Measurements from ENCODE around the gene TBPL2. TPM values are rescaled to one million over a fixed set of nuclear protein-coding genes. Genes with fewer than 3 reads are reported as not detected.
"Not testable (repeated sequence)": the region's sequence is repeated elsewhere in the genome, so short reads cannot be mapped to it uniquely, and the experiment has no call there.

Gene TBPL2
- total RNA-seq, 1 donor from 2014 or later, result not detected

DNA sequence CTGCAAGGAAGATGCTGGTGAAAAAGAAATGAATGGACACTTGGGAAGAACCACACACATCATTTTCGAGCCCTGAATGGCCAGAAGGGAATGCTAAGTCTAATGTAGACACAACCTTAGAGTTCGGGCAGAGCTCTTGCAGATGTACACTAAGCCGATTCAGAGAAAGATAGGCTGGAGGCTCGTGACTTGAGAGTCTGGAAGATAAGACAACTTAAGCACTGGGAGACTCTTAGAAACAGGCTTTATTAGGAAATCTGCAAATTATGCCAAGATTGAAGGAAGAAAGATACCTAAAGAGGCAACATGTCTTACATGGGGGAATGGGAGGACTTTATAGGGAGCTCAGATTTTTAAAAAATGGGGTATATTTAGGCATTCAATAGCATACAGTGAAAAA, 13.5 kb downstream of the TBPL2 start:
- no peak for TF ChIP-seq POLR2A (IDR thresholded peaks at IDR 0.05)
- TF ChIP-seq CTCF (IDR thresholded peaks at IDR 0.05), result no peak
- no peak for TF ChIP-seq POLR2AphosphoS5 (IDR thresholded peaks at IDR 0.05; ENCODE audit: insufficient read depth in 1 of 2, low read depth in 1 of 2)
- DNase-seq (ENCODE audit: extremely low spot score in 2 of 2), result no peak
- intact Hi-C loops (cut with DNase I), result no loop called here
- no peak overlapping the region for H3K4me3 ChIP-seq
- H3K27ac ChIP-seq, result no peak overlapping the region
- no peaks in the 10 kb centered on the region for H3K9me3 ChIP-seq
- no peaks in the 10 kb centered on the region for H3K27me3 ChIP-seq
- no peaks in the 10 kb centered on the region for H3K36me3 ChIP-seq
- H3K4me1 ChIP-seq, result no peaks in the 10 kb centered on the region

GRCh38 chr14:55425091-55425490, 15.3 kb downstream of the TBPL2 start:
- DNase-seq (ENCODE audit: extremely low spot score in 2 of 2), result no peak
- no peaks in the 10 kb centered on the region for H3K9me3 ChIP-seq
- H3K27ac ChIP-seq, result no peak overlapping the region
- intact Hi-C loops (cut with DNase I), result no loop called here
- no peaks in the 10 kb centered on the region for H3K4me1 ChIP-seq
- TF ChIP-seq POLR2A (IDR thresholded peaks at IDR 0.05), result no peak
- TF ChIP-seq CTCF (IDR thresholded peaks at IDR 0.05), result no peak
- no peak for TF ChIP-seq POLR2AphosphoS5 (IDR thresholded peaks at IDR 0.05; ENCODE audit: insufficient read depth in 1 of 2, low read depth in 1 of 2)
- H3K36me3 ChIP-seq, result no peaks in the 10 kb centered on the region
- H3K27me3 ChIP-seq, result no peaks in the 10 kb centered on the region
- no peak overlapping the region for H3K4me3 ChIP-seq

GRCh38 chr14:55423969-55424368, 16.4 kb downstream of the TBPL2 start:
- intact Hi-C loops (cut with DNase I), result no loop called here

DNA sequence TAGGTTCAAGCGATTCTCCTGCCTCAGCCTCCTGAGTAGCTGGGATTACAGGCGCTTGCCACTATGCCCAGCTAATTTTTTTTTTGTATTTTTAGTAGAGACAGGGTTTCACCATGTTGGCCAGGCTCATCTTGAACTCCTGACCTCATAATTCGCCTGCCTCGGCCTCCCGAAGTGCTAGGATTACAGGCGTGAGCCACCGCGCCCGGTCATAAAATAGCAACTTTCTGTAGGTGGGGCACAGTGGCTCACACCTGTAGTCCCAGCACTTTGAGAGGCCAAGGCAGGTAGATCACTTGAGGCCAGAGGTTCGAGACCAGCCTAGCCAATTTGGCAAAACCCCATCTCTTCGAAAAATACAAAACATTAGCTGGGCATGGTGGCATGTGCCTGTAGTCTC, 18.1 kb downstream of the TBPL2 start:
- H3K9me3 ChIP-seq; H3K4me1 ChIP-seq; H3K36me3 ChIP-seq; H3K27me3 ChIP-seq; DNase-seq (ENCODE audit: extremely low spot score in 2 of 2); intact Hi-C loops (cut with DNase I); H3K27ac ChIP-seq; H3K4me3 ChIP-seq: not testable (repeated sequence)

More at GRCh38 chr14:55423969-55424368, 16.4 kb downstream of the TBPL2 start:
- TF ChIP-seq POLR2AphosphoS5 (IDR thresholded peaks at IDR 0.05; ENCODE audit: insufficient read depth in 1 of 2, low read depth in 1 of 2) (no peak), CTCF (IDR thresholded peaks at IDR 0.05) (no peak), POLR2A (IDR thresholded peaks at IDR 0.05) (no peak)
- no peaks in the 10 kb centered on the region for H3K9me3 ChIP-seq
- DNase-seq (ENCODE audit: extremely low spot score in 2 of 2), result no peak
- no peaks in the 10 kb centered on the region for H3K36me3 ChIP-seq
- H3K27me3 ChIP-seq, result no peaks in the 10 kb centered on the region
- no peak overlapping the region for H3K27ac ChIP-seq
- H3K4me1 ChIP-seq, result no peaks in the 10 kb centered on the region
- no peak overlapping the region for H3K4me3 ChIP-seq

- intact Hi-C loops (cut with DNase I), result no loop called here
- Histone ChIP-seq H3K27me3 (no peaks in the 10 kb centered on the region), H3K4me3 (no peak overlapping the region), H3K9me3 (no peaks in the 10 kb centered on the region), H3K4me1 (no peaks in the 10 kb centered on the region), H3K27ac (no peak overlapping the region), H3K36me3 (no peaks in the 10 kb centered on the region)
- DNase-seq (ENCODE audit: extremely low spot score in 2 of 2), result no peak
- no peak for TF ChIP-seq POLR2A (IDR thresholded peaks at IDR 0.05)
- no peak for TF ChIP-seq CTCF (IDR thresholded peaks at IDR 0.05)
- no peak for TF ChIP-seq POLR2AphosphoS5 (IDR thresholded peaks at IDR 0.05; ENCODE audit: insufficient read depth in 1 of 2, low read depth in 1 of 2)
These were observed 20.8 kb downstream of the TBPL2 start for GRCh38 chr14:55419663-55420062.

DNA sequence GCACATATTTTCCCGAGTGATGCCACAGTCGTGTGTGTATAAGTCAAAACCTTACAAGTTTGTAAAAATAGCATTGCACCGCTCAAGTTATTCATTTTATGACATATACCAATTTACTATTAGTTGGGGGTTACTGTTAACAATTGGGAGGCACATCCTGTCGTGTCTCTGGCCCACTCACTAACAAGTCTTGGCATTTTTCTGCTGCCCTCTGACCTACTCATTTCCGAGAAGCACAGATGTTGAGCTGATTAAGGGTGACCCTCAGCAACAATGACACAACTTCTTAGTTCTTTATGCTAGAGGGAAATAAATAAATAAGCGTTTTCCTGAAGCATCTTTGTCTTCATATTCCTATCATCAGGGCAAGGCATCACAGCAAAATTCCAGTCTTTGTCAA, 22.0 kb downstream of the TBPL2 start:
- Histone ChIP-seq H3K9me3 (no peaks in the 10 kb centered on the region), H3K27me3 (no peaks in the 10 kb centered on the region), H3K27ac (no peak overlapping the region), H3K4me1 (no peaks in the 10 kb centered on the region), H3K4me3 (no peak overlapping the region), H3K36me3 (no peaks in the 10 kb centered on the region)
- no peak for DNase-seq (ENCODE audit: extremely low spot score in 2 of 2)
- no peak for TF ChIP-seq CTCF (IDR thresholded peaks at IDR 0.05)
- no peak for TF ChIP-seq POLR2A (IDR thresholded peaks at IDR 0.05)
- TF ChIP-seq POLR2AphosphoS5 (IDR thresholded peaks at IDR 0.05; ENCODE audit: insufficient read depth in 1 of 2, low read depth in 1 of 2), result no peak
- intact Hi-C loops (cut with DNase I), result no loop called here
